GM12878 (cell line): ENCODE results near the gene TES. TPM values are rescaled to one million over a fixed set of nuclear protein-coding genes. Genes with fewer than 3 reads are reported as not detected.

Experiments
- ATAC-seq: fragments of 200-7000 bp; cut with Tn5 transposase; 3 replicates; pipeline ENCODE4 v1.9.1; 2020; ENCODE audit warnings: mild to moderate bottlenecking, moderate library complexity
- BruUV-seq: library from RNA; stranded (reverse); fragments of 400-500 nt; replicated peaks from 2 replicates; lab custom pipeline; 2021; lab: Mats Ljungman, UMichigan
- CTCF ChIA-PET: fragments of 300-600 bp; sonication (Branson Sonifier 250); formaldehyde crosslinking; extraction: SDS; loops from one replicate; lab custom pipeline; 2021; ENCODE audit warnings: inconsistent platforms; lab: Yijun Ruan, JAX
- POLR2A ChIA-PET: fragments of 350-600 bp; formaldehyde crosslinking; extraction: SDS; loops from one replicate; lab custom pipeline; 2021; ENCODE audit warnings: inconsistent platforms; lab: Charles Lee
- RAD21 ChIA-PET: fragments of 300-600 bp; sonication (Branson Sonifier 250); formaldehyde crosslinking; loops from one replicate; lab custom pipeline; 2023; ENCODE audit warnings: antibody characterized with exemption; ENCODE audit not compliant: unreplicated experiment; lab: Charles Lee
- SMC1A ChIA-PET: fragments of 300-600 bp; sonication (Branson Sonifier 250); formaldehyde crosslinking; loops from one replicate; lab custom pipeline; 2023; ENCODE audit not compliant: unreplicated experiment, uncharacterized antibody; lab: Charles Lee
- DNase-seq: peaks from one replicate; pipeline ENCODE4 v3.0.0-alpha.2; 2011; ENCODE audit warnings: low read depth, low spot score
- FAIRE-seq: peaks from 3 replicates; lab custom pipeline; 2011; peaks lifted over from hg19 to GRCh38; lab: Jason Lieb, UNC
- H2AFZ ChIP-seq: 2 replicates; pipeline ENCODE4 v1.6.0; 2011; ENCODE audit warnings: low read depth, low read length, control low read depth; ENCODE audit not compliant: control insufficient read depth
- H3K27ac ChIP-seq: 2 replicates; pipeline ENCODE4 v1.5.1; 2011; ENCODE audit warnings: control low read depth; ENCODE audit not compliant: control insufficient read depth, insufficient read depth
- H3K27me3 ChIP-seq, 2 experiments: replicated peaks in 1 of 2; 2 replicates each; pipeline versions ENCODE4 v1.6.0 to v1.6.1; 2011; ENCODE audit warnings: low read length in 1 of 2; ENCODE audit not compliant: control insufficient read depth in 2 of 2, insufficient read depth in 2 of 2
- H3K36me3 ChIP-seq, 2 experiments: 2 replicates each; pipeline ENCODE4 v1.5.1; 2011; ENCODE audit warnings: low read length in 1 of 2; ENCODE audit not compliant: control insufficient read depth in 2 of 2, insufficient read depth in 2 of 2
- H3K4me1 ChIP-seq: 2 replicates; pipeline ENCODE4 v1.6.1; 2011; ENCODE audit warnings: mild to moderate bottlenecking, low read length, moderate library complexity, mixed read lengths; ENCODE audit not compliant: control insufficient read depth, insufficient read depth
- H3K4me2 ChIP-seq: 2 replicates; pipeline ENCODE4 v1.6.0; 2011; ENCODE audit warnings: control low read depth; ENCODE audit not compliant: control insufficient read depth, insufficient read depth
- H3K4me3 ChIP-seq: fragments of 200-600 bp; sonication (generic); 2 replicates; pipeline ENCODE4 v1.5.1; 2016
- H3K79me2 ChIP-seq: 2 replicates; pipeline ENCODE4 v1.6.0; 2011; ENCODE audit warnings: low read length; ENCODE audit not compliant: control insufficient read depth, insufficient read depth
- H3K9ac ChIP-seq: 2 replicates; pipeline ENCODE4 v1.8.0; 2011; ENCODE audit warnings: low read length, control low read depth, mixed read lengths; ENCODE audit not compliant: control insufficient read depth, insufficient read depth
- H3K9me3 ChIP-seq: replicated peaks from 3 replicates; pipeline ENCODE4 v1.5.1; 2011; ENCODE audit warnings: mild to moderate bottlenecking, low read length; ENCODE audit not compliant: control insufficient read depth, insufficient read depth
- H4K20me1 ChIP-seq: 2 replicates; pipeline ENCODE4 v1.6.0; 2011; ENCODE audit not compliant: control insufficient read depth, insufficient read depth
- CHD2 ChIP-seq: IDR thresholded peaks from 2 replicates; pipeline ENCODE4 v1.6.1; 2011; ENCODE audit warnings: low read depth, low read length, improper control_type of control experiment, borderline replicate concordance
- KAT2A ChIP-seq: conservative IDR thresholded peaks from 2 replicates; pipeline ENCODE4 v1.6.1; 2011; ENCODE audit warnings: low read depth, low read length; ENCODE audit not compliant: control insufficient read depth
- KLF5 ChIP-seq: fragments of 450-650 bp; IDR thresholded peaks from 2 replicates; pipeline ENCODE4 v1.6.1; 2014; ENCODE audit warnings: mild to moderate bottlenecking; ENCODE audit not compliant: partially characterized antibody
- MLLT1 ChIP-seq: fragments of 450-650 bp; IDR thresholded peaks from 2 replicates; pipeline ENCODE4 v1.6.1; 2016; ENCODE audit warnings: mild to moderate bottlenecking
- MTA2 ChIP-seq: fragments of 450-650 bp; IDR thresholded peaks from 2 replicates; pipeline ENCODE4 v1.6.1; 2016; ENCODE audit warnings: low read depth, mild to moderate bottlenecking, moderate library complexity
- RAD21 ChIP-seq: IDR thresholded peaks from 2 replicates; pipeline ENCODE4 v1.6.1; 2011; ENCODE audit warnings: mild to moderate bottlenecking, low read depth, low read length, moderate library complexity; ENCODE audit not compliant: insufficient read depth
- RCOR1 ChIP-seq: conservative IDR thresholded peaks from 2 replicates; pipeline ENCODE4 v1.6.1; 2012; ENCODE audit warnings: low read depth, low read length, improper control_type of control experiment
- RUNX3 ChIP-seq: IDR thresholded peaks from 2 replicates; pipeline ENCODE4 v1.6.1; 2012; ENCODE audit warnings: low read length, inconsistent platforms
- SMC3 ChIP-seq: IDR thresholded peaks from 2 replicates; pipeline ENCODE4 v1.6.1; 2011; ENCODE audit warnings: low read length, improper control_type of control experiment, borderline replicate concordance
- TBL1XR1 ChIP-seq: IDR thresholded peaks from 2 replicates; pipeline ENCODE4 v1.6.1; 2012; ENCODE audit warnings: low read depth, low read length, improper control_type of control experiment
- WGBS: methylation state at CpG from one replicate; pipeline ENCODE4 v1.1.6; 2016; ENCODE audit warnings: low lambda C conversion rate; ENCODE audit not compliant: insufficient replicate concordance, insufficient coverage; ENCODE audit errors: missing lambda C conversion rate; 5-methylcytosine and 5-hydroxymethylcytosine counted together
- in situ Hi-C: fragments of 300-500 bp; cut with MboI; formaldehyde crosslinking; loops from 9 replicates; pipeline ENCODE4 v1.14.3; 2018; ENCODE audit warnings: mixed read lengths
- intact Hi-C: fragments of 100-400 bp; cut with micrococcal nuclease; formaldehyde crosslinking; loops from one replicate; pipeline ENCODE4 v1.14.2; 2022; ENCODE audit not compliant: unreplicated experiment
- polyA plus RNA-seq, 11 experiments: library from polyadenylated mRNA; depleted of rRNA in 4 of 11; unstranded in 6 of 11; stranded (reverse) in 5 of 11; fragments of >200 nt; fragmentation: Nextera tagmentation in 4 of 11; fragmentation: Illumina TruSeq in 1 of 11; extraction: Ambion mirVana in 4 of 11; extraction: Trizol in 1 of 11; gene quantifications; 1 replicate in 1 of 11; 2 replicates in 10 of 11; pipeline versions ENCODE4 v1.2.1 to v1.2.3, GENCODE V29; 2011 to 2016; ENCODE audit warnings: inconsistent platforms in 2 of 11, missing spikeins in 2 of 11, low read depth in 1 of 11
- total RNA-seq, 4 experiments: library from RNA; depleted of rRNA in 3 of 4; stranded (reverse); fragments of >200 nt in 3 of 4; fragmentation: Illumina TruSeq in 1 of 4; extraction: Trizol in 1 of 4; gene quantifications; 2 replicates each; pipeline versions ENCODE4 v1.2.1 to v1.2.3, GENCODE V29; 2013 to 2021

TES gene
- total and polyA plus RNA-seq, 10 of the 15 experiments (the other 5 are each of a cell fraction or from before 2014, with no cell fraction given), result 31.2 to 77.5 (median 59.2) TPM

- 0 out of 4 replicates have a peak, but pooled peaks cover 0 to 3% of the 10 kb centered on the region in 2 experiments for H3K27me3 ChIP-seq
- ChIA-PET POLR2A (no interaction called here), SMC1A (interaction anchor here (1.2 kb wide), 1 partner anchor 23 kb away, joined by 3 read pairs; no protein-coding TSS in a partner anchor), CTCF (no interaction called here), RAD21 (no interaction called here)
- no peaks in the 10 kb centered on the region; the same call in 2 of the 3 replicates for H3K9me3 ChIP-seq
- 21% methylated on average over 3 of the region's 3 CpGs for WGBS
- FAIRE-seq, result no peak
- no peak for ATAC-seq
- intact Hi-C loops, result no loop called here
- H2AFZ ChIP-seq, result no peak overlapping the region
- no peak overlapping the region for H3K27ac ChIP-seq
- TF ChIP-seq MTA2 (no peak), RCOR1 (no peak), RAD21 (no peak), KLF5 (no peak), KAT2A (no peak), SMC3 (no peak), MLLT1 (no peak), TBL1XR1 (no peak), RUNX3 (no peak), CHD2 (no peak)
- no peak overlapping the region for H3K4me3 ChIP-seq
- H3K9ac ChIP-seq, result no peak overlapping the region
- H3K36me3 ChIP-seq, result no peaks in the 10 kb centered on the region
- DNase-seq, result no peak
- no peaks in the 10 kb centered on the region for H3K4me1 ChIP-seq
- H3K79me2 ChIP-seq, result no peaks in the 10 kb centered on the region
- no peak overlapping the region for H3K4me2 ChIP-seq
- BruUV-seq, result no TSS peak
- in situ Hi-C loops, result no loop called here
- no peaks in the 10 kb centered on the region for H4K20me1 ChIP-seq
Observed at GRCh38 chr7:116298576-116298975, 88.2 kb downstream of the TES start.
